Mesenchymal stem cell (in vitro differentiated cells and primary cell): ENCODE measurements around the gene RPAP2.

ENCODE experiments used
- DNase-seq: peaks from one replicate; pipeline ENCODE4 v3.0.0-alpha.2; 2013
- H2AFZ ChIP-seq: one replicate; pipeline ENCODE4 v1.6.1; 2013; ENCODE audit warnings: low read depth, mild to moderate bottlenecking, control low read depth, inconsistent platforms, low read length, moderate library complexity
- H2AK5ac ChIP-seq: 2 replicates; pipeline ENCODE4 v1.6.1; 2013; ENCODE audit warnings: low read length, moderate library complexity, mild to moderate bottlenecking, inconsistent platforms; ENCODE audit not compliant: severe bottlenecking
- H2BK120ac ChIP-seq: one replicate; pipeline ENCODE4 v1.6.1; 2013; ENCODE audit warnings: low read depth, mild to moderate bottlenecking, inconsistent platforms, low read length, moderate library complexity
- H2BK12ac ChIP-seq, 2 experiments: one replicate each; pipeline ENCODE4 v1.6.1; 2013; ENCODE audit warnings: inconsistent platforms in 2 of 2, low read length in 2 of 2, mild to moderate bottlenecking in 2 of 2, moderate library complexity in 2 of 2, control low read depth in 1 of 2
- H2BK15ac ChIP-seq: one replicate; pipeline ENCODE4 v1.6.1; 2013; ENCODE audit warnings: mild to moderate bottlenecking, low read depth, inconsistent platforms; ENCODE audit not compliant: poor library complexity, severe bottlenecking
- H2BK5ac ChIP-seq: 2 replicates; pipeline ENCODE4 v1.6.1; 2013; ENCODE audit warnings: low read depth, mild to moderate bottlenecking, low read length, control low read depth, inconsistent platforms; ENCODE audit not compliant: poor library complexity, severe bottlenecking
- H3K14ac ChIP-seq, 2 experiments: one replicate each; pipeline ENCODE4 v1.6.1; 2013; ENCODE audit warnings: inconsistent platforms in 2 of 2, low read length in 2 of 2, control low read depth in 1 of 2, mild to moderate bottlenecking in 1 of 2, moderate library complexity in 1 of 2
- H3K18ac ChIP-seq, 2 experiments: one replicate each; pipeline ENCODE4 v1.6.1; 2013; ENCODE audit warnings: inconsistent platforms in 2 of 2, low read length in 2 of 2, control low read depth in 1 of 2, low read depth in 1 of 2, mild to moderate bottlenecking in 1 of 2
- H3K23ac ChIP-seq, 2 experiments: one replicate each; pipeline ENCODE4 v1.6.1; 2013; ENCODE audit warnings: inconsistent platforms in 2 of 2, low read length in 2 of 2, mild to moderate bottlenecking in 2 of 2, moderate library complexity in 2 of 2, control low read depth in 1 of 2
- H3K27ac ChIP-seq: 2 replicates; pipeline ENCODE4 v1.5.1; 2013; ENCODE audit warnings: mild to moderate bottlenecking, moderate library complexity, low read length, control low read depth, inconsistent platforms; ENCODE audit not compliant: poor library complexity, severe bottlenecking
- H3K27me3 ChIP-seq, 2 experiments: 2 replicates each; pipeline versions ENCODE4 v1.6.1 to v1.7.0; 2013; ENCODE audit warnings: low read length in 2 of 2, mild to moderate bottlenecking in 2 of 2, moderate library complexity in 2 of 2, control low read depth in 1 of 2, inconsistent platforms in 1 of 2; ENCODE audit not compliant: control insufficient read depth in 1 of 2, insufficient read depth in 1 of 2
- H3K36me3 ChIP-seq, 2 experiments: 2 replicates each; pipeline versions ENCODE4 v1.6.1 to v1.7.0; 2013; ENCODE audit warnings: low read length in 2 of 2, control low read depth in 1 of 2, inconsistent platforms in 1 of 2, low read depth in 1 of 2, mild to moderate bottlenecking in 1 of 2; ENCODE audit not compliant: insufficient read depth in 2 of 2, control insufficient read depth in 1 of 2
- H3K4ac ChIP-seq, 2 experiments: one replicate each; pipeline ENCODE4 v1.6.1; 2013; ENCODE audit warnings: inconsistent platforms in 2 of 2, low read length in 2 of 2, mild to moderate bottlenecking in 2 of 2, moderate library complexity in 2 of 2, control low read depth in 1 of 2, low read depth in 1 of 2
- H3K4me1 ChIP-seq: 2 replicates; pipeline ENCODE4 v1.6.1; 2013; ENCODE audit warnings: low read depth, low read length, control low read depth; ENCODE audit not compliant: control insufficient read depth, insufficient read depth
- H3K4me2 ChIP-seq: 2 replicates; pipeline ENCODE4 v1.6.1; 2013; ENCODE audit warnings: low read length, mild to moderate bottlenecking, inconsistent platforms; ENCODE audit not compliant: poor library complexity, severe bottlenecking
- H3K4me3 ChIP-seq, 2 experiments: 2 replicates each; pipeline versions ENCODE4 v1.5.1 to v1.7.0; 2013; ENCODE audit warnings: low read length in 2 of 2, mild to moderate bottlenecking in 2 of 2, control low read depth in 1 of 2, low read depth in 1 of 2; ENCODE audit not compliant: insufficient read depth in 1 of 2
- H3K79me1 ChIP-seq: replicated peaks from 2 replicates; pipeline ENCODE4 v1.6.1; 2013; ENCODE audit warnings: mild to moderate bottlenecking, control low read depth, low read length, inconsistent platforms; ENCODE audit not compliant: poor library complexity, severe bottlenecking
- H3K9ac ChIP-seq: 2 replicates; pipeline ENCODE4 v1.7.0; 2013; ENCODE audit warnings: mild to moderate bottlenecking, low read length, moderate library complexity
- H3K9me3 ChIP-seq: 2 replicates; pipeline ENCODE4 v1.7.0; 2013; ENCODE audit warnings: mild to moderate bottlenecking, low read length; ENCODE audit not compliant: control insufficient read depth
- H4K8ac ChIP-seq: one replicate; pipeline ENCODE4 v1.6.1; 2013; ENCODE audit warnings: inconsistent platforms, mild to moderate bottlenecking, low read length, moderate library complexity
- H4K91ac ChIP-seq: one replicate; pipeline ENCODE4 v1.6.1; 2013; ENCODE audit warnings: mild to moderate bottlenecking, low read length, inconsistent platforms
- WGBS: methylation state at CpG from one replicate; pipeline ENCODE4 v1.1.7; 2013; ENCODE audit warnings: mixed read lengths; 5-methylcytosine and 5-hydroxymethylcytosine counted together

The RPAP2 gene

GRCh38 chr1:92343061-92343460 lies 44.2 kb downstream of the RPAP2 start:
- H2BK12ac ChIP-seq: no peak overlapping the region
- no peak overlapping the region for H3K18ac ChIP-seq
- no peak overlapping the region for H3K9ac ChIP-seq
- no peak overlapping the region for H3K23ac ChIP-seq
- H3K4me2 ChIP-seq: no peak overlapping the region
- H3K4ac ChIP-seq: no peak overlapping the region
- H4K91ac ChIP-seq: no peak overlapping the region
- no peak for DNase-seq
- H3K9me3 ChIP-seq: no peaks in the 10 kb centered on the region
- H3K14ac ChIP-seq: no peak overlapping the region
- no peaks in the 10 kb centered on the region for H3K79me1 ChIP-seq
- no peaks in the 10 kb centered on the region for H3K4me1 ChIP-seq
- H3K27ac ChIP-seq: no peak overlapping the region
- H2BK120ac ChIP-seq: no peak overlapping the region
- no peak overlapping the region for H2BK5ac ChIP-seq
- H2AFZ ChIP-seq: no peak overlapping the region
- no peak overlapping the region for H3K4me3 ChIP-seq
- H2BK15ac ChIP-seq: no peak overlapping the region
- no peak overlapping the region for H4K8ac ChIP-seq
- H2AK5ac ChIP-seq: no peak overlapping the region
- peaks cover 9 to 71% of the 10 kb centered on the region in 2 experiments for H3K36me3 ChIP-seq
- no CpG with 5 or more reads among the region's 3 CpGs for WGBS
- H3K27me3 ChIP-seq: no peaks in the 10 kb centered on the region

- H3K23ac ChIP-seq: no peak overlapping the region
- no peak for DNase-seq
- H3K36me3 ChIP-seq: peaks cover 4 to 80% of the 10 kb centered on the region in 2 experiments
- H3K27ac ChIP-seq: no peak overlapping the region
- no peak overlapping the region for H4K8ac ChIP-seq
- no peak overlapping the region for H2AFZ ChIP-seq
- no peak overlapping the region for H3K18ac ChIP-seq
- H3K4me2 ChIP-seq: no peak overlapping the region
- H3K14ac ChIP-seq: no peak overlapping the region
- no CpG with 5 or more reads among the region's 1 CpG for WGBS
- no peak overlapping the region for H2BK12ac ChIP-seq
- H3K27me3 ChIP-seq: no peaks in the 10 kb centered on the region
- H3K4me1 ChIP-seq: no peaks in the 10 kb centered on the region
- no peak overlapping the region for H2AK5ac ChIP-seq
- H3K4ac ChIP-seq: no peak overlapping the region
- H2BK120ac ChIP-seq: no peak overlapping the region
- H3K9me3 ChIP-seq: peaks cover 1% of the 10 kb centered on the region
- no peak overlapping the region for H4K91ac ChIP-seq
- H3K4me3 ChIP-seq: no peak overlapping the region
- no peak overlapping the region for H3K9ac ChIP-seq
- no peaks in the 10 kb centered on the region for H3K79me1 ChIP-seq
- no peak overlapping the region for H2BK15ac ChIP-seq
- no peak overlapping the region for H2BK5ac ChIP-seq
Measured at GRCh38 chr1:92346866-92347640, 48.2 kb downstream of the RPAP2 start.

- Histone ChIP-seq H3K27me3 (no peaks in the 10 kb centered on the region), H2AFZ (no peak overlapping the region), H4K91ac (no peak overlapping the region), H2BK12ac (no peak overlapping the region), H4K8ac (no peak overlapping the region), H3K4me2 (no peak overlapping the region), H3K18ac (no peak overlapping the region), H3K4me3 (no peak overlapping the region), H3K9me3 (peaks cover 10% of the 10 kb centered on the region), H3K4ac (no peak overlapping the region), H3K4me1 (no peaks in the 10 kb centered on the region), H2BK120ac (no peak overlapping the region), H3K14ac (no peak overlapping the region), H2BK15ac (no peak overlapping the region), H3K79me1 (no peaks in the 10 kb centered on the region), H2AK5ac (no peak overlapping the region), H3K36me3 (peaks cover 4 to 64% of the 10 kb centered on the region in 2 experiments), H2BK5ac (no peak overlapping the region), H3K23ac (no peak overlapping the region), H3K27ac (no peak overlapping the region), H3K9ac (no peak overlapping the region)
- no peak for DNase-seq
- WGBS: 100% methylated on average over 1 of the region's 1 CpG
Measured at GRCh38 chr1:92352856-92353255, 54.0 kb downstream of the RPAP2 start.

- Histone ChIP-seq H4K91ac (no peak overlapping the region), H3K36me3 (peaks cover 6 to 63% of the 10 kb centered on the region in 2 experiments), H2BK120ac (no peak overlapping the region), H3K79me1 (no peaks in the 10 kb centered on the region), H3K27ac (no peak overlapping the region), H3K23ac (no peak overlapping the region), H3K4me3 (no peak overlapping the region), H3K4ac (no peak overlapping the region), H3K18ac (no peak overlapping the region), H3K14ac (no peak overlapping the region), H2AK5ac (no peak overlapping the region), H2BK12ac (no peak overlapping the region), H2AFZ (no peak overlapping the region), H2BK15ac (no peak overlapping the region), H3K4me2 (no peak overlapping the region), H3K27me3 (no peaks in the 10 kb centered on the region), H3K9me3 (peaks cover 10% of the 10 kb centered on the region), H3K9ac (no peak overlapping the region), H2BK5ac (no peak overlapping the region), H4K8ac (no peak overlapping the region), H3K4me1 (no peaks in the 10 kb centered on the region)
- no peak for DNase-seq
Measured at GRCh38 chr1:92354259-92354658, 55.4 kb downstream of the RPAP2 start.
